ENCODE measurements around the gene SLC38A11. TPM values are rescaled to one million over a fixed set of nuclear protein-coding genes. Genes with fewer than 3 reads are reported as not detected.
A peak's percentile ranks its signal among the peaks of the same experiment; 100 is the strongest.
"Not testable (repeated sequence)": the region's sequence is repeated elsewhere in the genome, so short reads cannot be mapped to it uniquely, and the experiment has no call there.

SLC38A11 gene
- total RNA-seq, 1 experiment from 2014 or later = not detected

DNA sequence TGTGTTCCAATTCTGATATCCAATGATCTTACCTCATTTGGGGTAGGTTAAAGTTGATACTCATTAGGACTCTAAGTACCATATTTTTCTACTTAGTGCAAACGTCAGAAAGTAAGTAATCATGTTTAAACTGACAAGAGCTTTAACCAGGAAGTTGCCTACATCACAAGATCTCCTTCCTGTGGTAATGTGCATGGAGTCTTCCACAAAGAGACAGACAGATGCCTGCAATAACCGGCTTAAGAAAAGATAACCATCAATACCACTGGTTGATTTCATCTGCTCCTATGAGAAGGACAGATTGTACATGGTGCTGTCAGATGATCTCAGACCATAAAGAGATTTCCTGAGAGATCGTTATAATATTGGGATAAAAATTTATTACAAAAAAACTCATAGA, 33.5 kb upstream of the SLC38A11 start:
- H3K4me1 ChIP-seq (replicated peaks; ENCODE audit: insufficient read depth) = not testable (repeated sequence)

DNA sequence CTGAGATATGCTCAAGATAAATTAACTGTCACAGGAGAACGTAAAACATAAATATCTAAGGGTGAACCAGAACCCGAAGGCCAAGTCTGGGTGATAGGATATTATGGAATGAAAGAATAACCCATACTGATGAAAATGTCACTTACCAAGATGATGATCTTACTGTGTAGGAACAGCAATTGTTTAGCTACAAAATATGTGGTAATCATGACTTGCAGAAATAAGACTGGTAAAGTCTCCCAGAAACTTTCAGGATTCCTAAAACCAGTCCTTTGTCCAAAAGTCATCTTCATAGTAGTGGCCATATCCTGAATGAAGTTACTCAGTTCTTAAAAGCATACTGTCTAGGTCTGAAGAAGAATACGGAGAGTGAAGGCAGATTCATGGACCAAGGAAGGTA, 30.7 kb upstream of the SLC38A11 start:
- H4K20me1 ChIP-seq (ENCODE audit: insufficient read depth); DNase-seq; intact Hi-C loops (cut with micrococcal nuclease; ENCODE audit: unreplicated experiment); H3K4me2 ChIP-seq; H3K27ac ChIP-seq; POLR2A ChIA-PET (ENCODE audit: unreplicated experiment); H3K4me1 ChIP-seq (replicated peaks; ENCODE audit: insufficient read depth); H3K79me2 ChIP-seq (ENCODE audit: low read depth); H3K9me3 ChIP-seq (ENCODE audit: insufficient read depth, low read depth); CTCF ChIA-PET; H3K27me3 ChIP-seq (ENCODE audit: insufficient read depth, low read depth); BruUV-seq (replicated peaks); H3K4me3 ChIP-seq; H2AFZ ChIP-seq; H3F3A ChIP-seq (ENCODE audit: insufficient read depth, low read depth); H3K9me2 ChIP-seq (ENCODE audit: insufficient read depth); H3K36me3 ChIP-seq (ENCODE audit: low read depth): not testable (repeated sequence)

More for the DNA sequence above, 33.5 kb upstream of the SLC38A11 start:
- H3K9me2 ChIP-seq (ENCODE audit: insufficient read depth); H4K20me1 ChIP-seq (ENCODE audit: insufficient read depth); H3K4me3 ChIP-seq; H3K27ac ChIP-seq; H3K36me3 ChIP-seq (ENCODE audit: low read depth); H3F3A ChIP-seq (ENCODE audit: insufficient read depth, low read depth); intact Hi-C loops (cut with micrococcal nuclease; ENCODE audit: unreplicated experiment); DNase-seq; H3K4me2 ChIP-seq; POLR2A ChIA-PET (ENCODE audit: unreplicated experiment); H3K79me2 ChIP-seq (ENCODE audit: low read depth); H3K9me3 ChIP-seq (ENCODE audit: insufficient read depth, low read depth); H2AFZ ChIP-seq; BruUV-seq (replicated peaks); CTCF ChIA-PET; H3K27me3 ChIP-seq (ENCODE audit: insufficient read depth, low read depth): not testable (repeated sequence)

DNA sequence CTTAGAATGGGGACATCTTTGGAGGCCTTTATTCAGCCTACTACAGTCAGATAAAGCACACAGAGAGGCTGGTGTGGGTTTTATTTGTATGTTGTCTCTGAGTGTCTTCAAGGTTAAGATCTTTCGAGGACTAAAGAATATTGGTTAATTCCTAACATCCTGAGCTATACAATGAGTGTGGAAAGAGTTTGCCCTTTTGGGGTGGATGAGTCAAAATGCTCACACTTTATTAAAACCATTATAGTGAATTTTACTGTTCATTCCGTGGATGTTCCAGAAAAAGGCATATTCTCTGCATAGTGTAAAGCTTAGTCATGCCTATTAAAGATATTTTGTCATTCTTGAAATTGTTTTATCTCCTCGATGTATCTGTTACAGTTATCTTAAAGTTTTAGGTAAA, 29.1 kb upstream of the SLC38A11 start:
- TF ChIP-seq, protein P1, sequence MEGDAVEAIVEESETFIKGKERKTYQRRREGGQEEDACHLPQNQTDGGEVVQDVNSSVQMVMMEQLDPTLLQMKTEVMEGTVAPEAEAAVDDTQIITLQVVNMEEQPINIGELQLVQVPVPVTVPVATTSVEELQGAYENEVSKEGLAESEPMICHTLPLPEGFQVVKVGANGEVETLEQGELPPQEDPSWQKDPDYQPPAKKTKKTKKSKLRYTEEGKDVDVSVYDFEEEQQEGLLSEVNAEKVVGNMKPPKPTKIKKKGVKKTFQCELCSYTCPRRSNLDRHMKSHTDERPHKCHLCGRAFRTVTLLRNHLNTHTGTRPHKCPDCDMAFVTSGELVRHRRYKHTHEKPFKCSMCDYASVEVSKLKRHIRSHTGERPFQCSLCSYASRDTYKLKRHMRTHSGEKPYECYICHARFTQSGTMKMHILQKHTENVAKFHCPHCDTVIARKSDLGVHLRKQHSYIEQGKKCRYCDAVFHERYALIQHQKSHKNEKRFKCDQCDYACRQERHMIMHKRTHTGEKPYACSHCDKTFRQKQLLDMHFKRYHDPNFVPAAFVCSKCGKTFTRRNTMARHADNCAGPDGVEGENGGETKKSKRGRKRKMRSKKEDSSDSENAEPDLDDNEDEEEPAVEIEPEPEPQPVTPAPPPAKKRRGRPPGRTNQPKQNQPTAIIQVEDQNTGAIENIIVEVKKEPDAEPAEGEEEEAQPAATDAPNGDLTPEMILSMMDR (conservative IDR thresholded peaks at IDR 0.05) = no peak
- TF ChIP-seq EZH2 (IDR thresholded peaks at IDR 0.05; ENCODE audit: low read depth) = no peak

DNA sequence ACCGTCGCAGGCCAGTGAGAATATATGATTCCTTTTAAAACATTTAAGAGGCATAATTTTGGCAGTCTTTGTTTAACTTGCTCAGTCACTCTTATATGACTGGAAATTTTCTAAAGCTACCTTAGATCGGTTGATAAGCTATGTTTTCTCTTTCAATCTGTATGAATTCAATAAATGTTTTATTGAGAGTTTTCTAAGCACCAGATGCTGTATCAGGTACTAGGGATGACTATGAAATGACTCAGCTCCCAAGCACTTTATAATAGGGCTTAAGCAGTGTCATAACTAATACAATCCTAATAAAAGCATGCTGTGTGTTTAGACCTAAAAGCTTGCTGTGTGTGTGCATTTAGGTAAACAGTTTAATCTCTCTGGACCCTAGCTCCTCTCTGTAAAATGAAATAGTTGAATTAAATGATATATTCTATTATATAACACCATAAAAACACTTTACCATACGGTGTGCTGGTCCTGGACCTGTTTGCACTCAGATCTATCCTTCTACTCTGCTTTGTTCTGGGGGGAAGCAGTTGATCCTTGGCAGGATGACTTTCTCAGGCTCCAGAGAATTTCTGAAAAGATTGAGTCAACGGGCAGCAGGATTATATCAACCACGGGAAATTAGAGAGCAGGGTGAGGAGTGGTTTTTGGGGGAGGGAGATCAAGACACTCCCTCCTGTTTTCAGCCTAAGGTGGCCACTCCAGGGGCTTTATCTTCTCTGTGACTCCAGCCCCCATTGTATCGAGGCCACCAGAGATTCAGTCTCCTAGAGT, 26.1 kb upstream of the SLC38A11 start:
- no peaks in the 10 kb centered on the region for H4K20me1 ChIP-seq (ENCODE audit: insufficient read depth)
- no peaks in the 10 kb centered on the region for H3K9me2 ChIP-seq (ENCODE audit: insufficient read depth)
- ChIA-PET CTCF (interaction anchor here (0.6 kb wide), 1 partner anchor 10 kb away, joined by 4 read pairs; no protein-coding TSS in a partner anchor), POLR2A (ENCODE audit: unreplicated experiment) (interaction anchor here (0.6 to 0.7 kb wide), 4 partner anchors 77 to 972 kb away, joined by 3 to 8 read pairs (median 5); partner anchors contain the start of gene GALNT3)
- H3K36me3 ChIP-seq (ENCODE audit: low read depth) = no peaks in the 10 kb centered on the region
- H3F3A ChIP-seq (ENCODE audit: insufficient read depth, low read depth) = no peaks in the 10 kb centered on the region
- DNase-seq = peak in 1 of 2 experiments; percentile 64
- no TSS peak for BruUV-seq (replicated peaks)
- no peaks in the 10 kb centered on the region for H3K79me2 ChIP-seq (ENCODE audit: low read depth)
- H3K4me1 ChIP-seq (replicated peaks; ENCODE audit: insufficient read depth) = peaks cover 9% of the 10 kb centered on the region; the same call in 1 of the 2 replicates
- no peaks in the 10 kb centered on the region for H3K9me3 ChIP-seq (ENCODE audit: insufficient read depth, low read depth)
- H2AFZ ChIP-seq = no peak overlapping the region
- H3K27me3 ChIP-seq (ENCODE audit: insufficient read depth, low read depth) = no peaks in the 10 kb centered on the region
- intact Hi-C loops (cut with micrococcal nuclease; ENCODE audit: unreplicated experiment) = no loop called here
- peak overlapping the region; percentile 10; the same call in 1 of the 2 replicates for H3K4me2 ChIP-seq
- TF ChIP-seq EZH2 (IDR thresholded peaks at IDR 0.05; ENCODE audit: low read depth) = no peak
- TF ChIP-seq, protein P1 (conservative IDR thresholded peaks at IDR 0.05) = no peak
- no peak overlapping the region for H3K4me3 ChIP-seq
- no peak overlapping the region for H3K27ac ChIP-seq

More for the DNA sequence above, 29.1 kb upstream of the SLC38A11 start:
- H2AFZ ChIP-seq = no peak overlapping the region
- no peaks in the 10 kb centered on the region for H3K36me3 ChIP-seq (ENCODE audit: low read depth)
- POLR2A ChIA-PET (ENCODE audit: unreplicated experiment) = no interaction called here
- H3F3A ChIP-seq (ENCODE audit: insufficient read depth, low read depth) = no peaks in the 10 kb centered on the region
- H3K9me3 ChIP-seq (ENCODE audit: insufficient read depth, low read depth) = no peaks in the 10 kb centered on the region
- no peaks in the 10 kb centered on the region for H3K9me2 ChIP-seq (ENCODE audit: insufficient read depth)
- H3K27ac ChIP-seq = no peak overlapping the region
- CTCF ChIA-PET = no interaction called here
- H3K4me2 ChIP-seq = no peak overlapping the region
- no peaks in the 10 kb centered on the region for H4K20me1 ChIP-seq (ENCODE audit: insufficient read depth)
- intact Hi-C loops (cut with micrococcal nuclease; ENCODE audit: unreplicated experiment) = no loop called here
- H3K4me1 ChIP-seq (replicated peaks; ENCODE audit: insufficient read depth) = peaks cover 9% of the 10 kb centered on the region; the same call in 1 of the 2 replicates
- BruUV-seq (replicated peaks) = no TSS peak
- H3K79me2 ChIP-seq (ENCODE audit: low read depth) = no peaks in the 10 kb centered on the region
- no peaks in the 10 kb centered on the region for H3K27me3 ChIP-seq (ENCODE audit: insufficient read depth, low read depth)
- no peak for DNase-seq
- H3K4me3 ChIP-seq = no peak overlapping the region

DNA sequence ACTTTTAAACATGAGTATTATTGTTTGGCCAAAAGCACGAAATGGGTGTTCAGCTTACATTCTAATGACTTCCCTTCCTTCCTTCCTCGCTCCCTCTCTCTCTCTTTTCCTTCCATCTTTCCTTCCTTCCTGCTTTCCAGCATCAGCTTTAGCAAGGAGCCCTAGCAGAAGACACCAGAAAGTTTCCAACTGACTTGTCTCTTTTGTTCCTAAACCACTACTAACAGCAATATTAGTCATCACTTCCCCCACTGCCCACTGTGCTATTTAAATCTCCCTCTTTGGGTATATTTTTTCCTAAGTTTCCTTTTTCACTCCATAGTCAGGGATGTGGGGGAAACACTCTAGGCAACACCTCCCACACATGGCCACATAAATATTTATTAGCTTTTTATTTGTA, 25.4 kb upstream of the SLC38A11 start:
- H3K4me2 ChIP-seq; H3K27ac ChIP-seq; H3K79me2 ChIP-seq (ENCODE audit: low read depth); intact Hi-C loops (cut with micrococcal nuclease; ENCODE audit: unreplicated experiment); H3F3A ChIP-seq (ENCODE audit: insufficient read depth, low read depth); H3K27me3 ChIP-seq (ENCODE audit: insufficient read depth, low read depth); DNase-seq; H3K9me3 ChIP-seq (ENCODE audit: insufficient read depth, low read depth); H4K20me1 ChIP-seq (ENCODE audit: insufficient read depth); H3K36me3 ChIP-seq (ENCODE audit: low read depth); H2AFZ ChIP-seq; H3K4me1 ChIP-seq (replicated peaks; ENCODE audit: insufficient read depth); BruUV-seq (replicated peaks); CTCF ChIA-PET; H3K4me3 ChIP-seq; H3K9me2 ChIP-seq (ENCODE audit: insufficient read depth): not testable (repeated sequence)
- POLR2A ChIA-PET (ENCODE audit: unreplicated experiment) = interaction anchor here (0.6 to 0.7 kb wide), 2 partner anchors 814 to 973 kb away, joined by 3 to 4 read pairs; partner anchors contain the start of gene GALNT3

Data from PC-9 (cell line).